Measurements from ENCODE around the gene EFNA5.

Gene EFNA5

DNA sequence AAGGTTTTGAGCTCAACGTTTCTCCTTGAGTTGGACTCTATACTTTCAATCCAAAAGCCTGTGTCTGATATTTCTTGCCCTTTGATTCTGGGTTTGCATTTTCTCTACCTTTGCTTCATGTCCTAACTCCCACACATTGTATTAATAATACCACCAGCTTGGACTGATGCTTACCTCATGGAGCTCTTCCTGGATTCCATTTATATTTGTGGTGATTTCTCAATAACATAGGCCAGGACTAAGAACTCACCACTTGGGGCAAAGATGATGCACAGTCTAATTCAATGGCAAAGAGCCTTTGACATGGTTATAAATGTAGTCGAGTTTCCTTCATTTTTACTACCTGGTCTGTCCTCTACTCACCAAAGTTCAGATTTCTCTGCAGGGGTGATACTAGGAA, 27.5 kb upstream of the EFNA5 start:
- Histone ChIP-seq H3F3A (ENCODE audit: insufficient read depth, low read length) (no peaks in the 10 kb centered on the region), H3K4me1 (ENCODE audit: insufficient read depth, low read length, severe bottlenecking) (no peaks in the 10 kb centered on the region), H2AFZ (ENCODE audit: low read length) (no peak overlapping the region), H3K9me2 (ENCODE audit: low read depth, low read length) (no peaks in the 10 kb centered on the region), H3K9ac (ENCODE audit: low read length) (no peak overlapping the region), H3K27ac (ENCODE audit: low read depth, low read length, poor library complexity, severe bottlenecking) (no peak overlapping the region), H3K36me3 (ENCODE audit: insufficient read depth, low read length) (no peaks in the 10 kb centered on the region), H3K79me2 (ENCODE audit: insufficient read depth, low read length) (no peaks in the 10 kb centered on the region), H3K4me3 (ENCODE audit: low read depth, low read length, poor library complexity, severe bottlenecking) (no peak overlapping the region), H3K4me2 (ENCODE audit: low read length) (no peak overlapping the region), H3K9me3 (ENCODE audit: low read length) (no peaks in the 10 kb centered on the region), H4K20me1 (ENCODE audit: insufficient read depth, low read length) (no peaks in the 10 kb centered on the region), H3K27me3 (ENCODE audit: insufficient read depth, low read length) (no peaks in the 10 kb centered on the region)
- TF ChIP-seq EZH2 (IDR thresholded peaks at IDR 0.05; ENCODE audit: borderline replicate concordance, low read length) = no peak
- TF ChIP-seq CTCF (IDR thresholded peaks at IDR 0.05; ENCODE audit: low read length) = no peak

GRCh38 chr5:107696498-107696897, 25.8 kb upstream of the EFNA5 start:
- no peaks in the 10 kb centered on the region for H3K36me3 ChIP-seq (ENCODE audit: insufficient read depth, low read length)
- no peaks in the 10 kb centered on the region for H4K20me1 ChIP-seq (ENCODE audit: insufficient read depth, low read length)
- H3K27me3 ChIP-seq (ENCODE audit: insufficient read depth, low read length) = no peaks in the 10 kb centered on the region
- no peak overlapping the region for H3K9ac ChIP-seq (ENCODE audit: low read length)
- H3K9me3 ChIP-seq (ENCODE audit: low read length) = no peaks in the 10 kb centered on the region
- H3K27ac ChIP-seq (ENCODE audit: low read depth, low read length, poor library complexity, severe bottlenecking) = no peak overlapping the region
- H3K4me1 ChIP-seq (ENCODE audit: insufficient read depth, low read length, severe bottlenecking) = no peaks in the 10 kb centered on the region
- no peak overlapping the region for H3K4me3 ChIP-seq (ENCODE audit: low read depth, low read length, poor library complexity, severe bottlenecking)
- no peaks in the 10 kb centered on the region for H3K79me2 ChIP-seq (ENCODE audit: insufficient read depth, low read length)
- no peak for TF ChIP-seq CTCF (IDR thresholded peaks at IDR 0.05; ENCODE audit: low read length)
- TF ChIP-seq EZH2 (IDR thresholded peaks at IDR 0.05; ENCODE audit: borderline replicate concordance, low read length) = no peak
- no peaks in the 10 kb centered on the region for H3K9me2 ChIP-seq (ENCODE audit: low read depth, low read length)
- H3F3A ChIP-seq (ENCODE audit: insufficient read depth, low read length) = no peaks in the 10 kb centered on the region
- H3K4me2 ChIP-seq (ENCODE audit: low read length) = no peak overlapping the region
- no peak overlapping the region for H2AFZ ChIP-seq (ENCODE audit: low read length)

GRCh38 chr5:107696080-107696479, 25.3 kb upstream of the EFNA5 start:
- no peaks in the 10 kb centered on the region for H3K4me1 ChIP-seq (ENCODE audit: insufficient read depth, low read length, severe bottlenecking)
- no peaks in the 10 kb centered on the region for H3K36me3 ChIP-seq (ENCODE audit: insufficient read depth, low read length)
- no peak overlapping the region for H3K9ac ChIP-seq (ENCODE audit: low read length)
- H3K27ac ChIP-seq (ENCODE audit: low read depth, low read length, poor library complexity, severe bottlenecking) = no peak overlapping the region
- no peaks in the 10 kb centered on the region for H3K27me3 ChIP-seq (ENCODE audit: insufficient read depth, low read length)
- no peak overlapping the region for H3K4me2 ChIP-seq (ENCODE audit: low read length)
- H3K9me2 ChIP-seq (ENCODE audit: low read depth, low read length) = no peaks in the 10 kb centered on the region
- H3K79me2 ChIP-seq (ENCODE audit: insufficient read depth, low read length) = no peaks in the 10 kb centered on the region
- no peaks in the 10 kb centered on the region for H4K20me1 ChIP-seq (ENCODE audit: insufficient read depth, low read length)
- TF ChIP-seq CTCF (IDR thresholded peaks at IDR 0.05; ENCODE audit: low read length) (no peak), EZH2 (IDR thresholded peaks at IDR 0.05; ENCODE audit: borderline replicate concordance, low read length) (no peak)
- H3K4me3 ChIP-seq (ENCODE audit: low read depth, low read length, poor library complexity, severe bottlenecking) = no peak overlapping the region
- no peak overlapping the region for H2AFZ ChIP-seq (ENCODE audit: low read length)
- no peaks in the 10 kb centered on the region for H3F3A ChIP-seq (ENCODE audit: insufficient read depth, low read length)
- H3K9me3 ChIP-seq (ENCODE audit: low read length) = no peaks in the 10 kb centered on the region

Measured in OCI-LY1 (cell line).